Measurements from ENCODE around the gene EPN3.

The EPN3 gene

DNA sequence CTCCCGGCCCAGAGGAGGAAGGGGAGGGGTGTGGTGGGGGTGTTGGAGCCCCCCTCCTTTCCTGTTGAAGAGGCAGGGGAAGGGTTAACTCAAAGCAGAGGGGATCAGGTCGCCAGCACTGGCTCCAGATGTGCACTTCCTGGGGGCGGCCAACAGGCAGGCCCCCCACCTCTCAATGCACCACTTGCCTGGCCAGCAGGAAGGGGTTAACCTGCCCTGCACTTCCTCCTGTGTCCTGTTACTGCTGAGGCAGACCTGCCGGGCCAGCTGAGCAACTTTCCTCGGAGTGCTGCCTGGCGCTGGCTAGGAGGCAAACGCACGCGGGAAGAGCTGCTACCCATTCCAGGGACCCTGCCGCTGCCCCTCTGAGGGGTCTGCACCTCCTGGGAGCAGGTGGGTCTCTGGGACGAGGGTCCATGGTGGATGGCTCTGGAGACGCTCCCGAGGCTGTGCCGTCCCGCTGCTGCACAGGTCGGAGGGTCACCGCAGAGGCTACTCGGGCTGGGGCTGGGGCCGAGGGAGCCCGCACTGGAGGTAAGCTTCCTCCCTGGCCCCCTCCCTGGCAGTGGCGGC, at the start of gene EPN3:
Gene EPN3, plus strand, starts transcription at position 284 of the 573 bp plus-strand sequence. CDS start 3,822 bp downstream, outside the sequence.
- no peak for DNase-seq (ENCODE audit: low read depth)

DNA sequence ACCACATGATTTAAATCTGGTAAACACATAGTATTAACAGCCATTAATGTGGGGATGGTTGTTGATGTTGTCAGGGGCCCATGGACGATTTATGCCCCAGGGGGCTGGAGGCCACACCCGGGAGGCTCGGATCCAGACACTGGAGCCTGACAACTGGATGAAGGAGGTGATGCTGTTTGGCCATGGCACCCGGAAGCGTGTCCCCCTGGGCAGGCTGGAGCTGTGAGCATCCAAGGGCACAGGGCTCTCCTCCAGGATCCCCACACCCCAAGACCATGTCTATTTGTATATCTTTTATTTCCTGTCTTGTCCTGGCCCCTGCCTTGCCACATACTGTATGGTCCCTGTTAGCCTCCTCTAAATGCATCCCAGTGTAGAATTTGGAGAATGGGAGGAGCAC, 49.3 kb upstream of the EPN3 start:
- DNase-seq (ENCODE audit: low read depth): no peak

- DNase-seq (ENCODE audit: low read depth): no peak
These were observed 48.0 kb upstream of the EPN3 start for GRCh38 chr17:50484386-50485155.

GRCh38 chr17:50487213-50488096, 45.1 kb upstream of the EPN3 start:
- no peak for DNase-seq (ENCODE audit: low read depth)

- DNase-seq (ENCODE audit: low read depth): no peak
These were observed 43.7 kb upstream of the EPN3 start for GRCh38 chr17:50488880-50489279.

- DNase-seq (ENCODE audit: low read depth): no peak
These were observed 41.0 kb upstream of the EPN3 start for GRCh38 chr17:50491505-50491904.

- no peak for DNase-seq (ENCODE audit: low read depth)
These were observed 40.3 kb upstream of the EPN3 start for GRCh38 chr17:50492214-50492613.

DNA sequence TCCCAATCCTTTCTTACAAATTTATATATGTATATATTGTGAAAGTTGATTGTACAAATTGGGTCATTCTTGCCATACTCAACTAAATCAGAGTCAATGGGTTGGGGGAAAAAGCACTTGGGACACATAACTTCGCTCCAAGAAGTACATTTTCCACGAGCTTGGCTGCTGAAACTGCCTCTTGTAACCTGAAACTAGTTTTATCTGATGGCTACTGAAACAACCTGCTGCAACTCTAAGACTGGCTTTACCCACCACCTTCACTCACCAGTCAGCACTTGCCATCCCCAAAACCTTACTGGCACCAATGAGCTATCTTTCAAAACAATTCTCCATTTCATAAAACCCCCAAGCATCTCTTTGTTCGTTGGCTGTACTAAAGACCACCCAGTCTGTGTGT, 38.8 kb upstream of the EPN3 start:
- no peak for DNase-seq (ENCODE audit: low read depth)

DNA sequence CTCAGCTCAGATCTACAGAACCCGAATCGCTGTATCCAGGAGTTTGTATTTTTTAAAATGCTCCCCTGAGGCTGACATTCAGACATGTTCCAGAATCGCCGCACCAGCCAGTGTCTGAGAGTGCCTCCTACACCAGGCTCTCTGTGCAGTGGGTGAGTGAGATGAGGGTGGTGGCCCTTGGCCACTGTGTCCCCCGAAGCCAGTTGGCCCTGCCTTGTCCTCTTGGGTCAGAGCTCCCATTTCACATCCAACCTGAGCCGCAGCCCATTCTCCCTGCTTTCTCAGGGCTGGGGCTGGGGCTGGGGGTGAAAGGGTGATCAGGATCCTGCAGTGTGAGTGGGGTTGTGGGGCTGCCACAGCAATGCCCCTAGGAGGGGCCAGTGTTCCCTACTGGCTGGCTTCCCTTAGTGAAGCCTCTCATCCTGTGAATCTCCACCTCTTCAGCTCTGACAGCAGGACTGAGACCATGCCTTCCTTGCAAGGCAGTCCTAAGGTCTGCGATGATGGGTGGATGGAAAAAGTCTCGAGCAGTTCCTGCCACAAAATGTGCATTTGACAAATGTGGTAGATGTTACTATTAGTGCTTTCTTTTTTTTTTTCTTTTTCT, 37.2 kb upstream of the EPN3 start:
- DNase-seq (ENCODE audit: low read depth): no peak

DNA sequence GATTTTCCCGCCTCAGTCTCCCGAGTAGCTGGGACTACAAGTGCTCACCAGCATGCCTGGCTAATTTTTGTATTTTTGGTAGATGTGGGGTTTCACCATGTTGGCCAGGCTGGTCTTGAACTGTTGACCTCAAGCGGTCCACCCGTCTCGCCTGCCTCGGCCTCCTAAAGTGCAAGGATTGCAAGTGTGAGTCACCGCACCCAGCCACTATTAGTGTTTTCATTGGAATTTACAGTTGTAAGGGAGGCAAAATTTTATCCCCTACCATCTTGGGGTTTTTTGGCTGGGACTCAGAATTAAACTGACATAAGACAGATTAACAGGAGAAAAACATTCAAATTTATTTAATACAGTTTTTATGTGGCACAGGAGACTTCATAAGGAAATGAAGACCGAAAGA, 36.6 kb upstream of the EPN3 start:
- no peak for DNase-seq (ENCODE audit: low read depth)

DNA sequence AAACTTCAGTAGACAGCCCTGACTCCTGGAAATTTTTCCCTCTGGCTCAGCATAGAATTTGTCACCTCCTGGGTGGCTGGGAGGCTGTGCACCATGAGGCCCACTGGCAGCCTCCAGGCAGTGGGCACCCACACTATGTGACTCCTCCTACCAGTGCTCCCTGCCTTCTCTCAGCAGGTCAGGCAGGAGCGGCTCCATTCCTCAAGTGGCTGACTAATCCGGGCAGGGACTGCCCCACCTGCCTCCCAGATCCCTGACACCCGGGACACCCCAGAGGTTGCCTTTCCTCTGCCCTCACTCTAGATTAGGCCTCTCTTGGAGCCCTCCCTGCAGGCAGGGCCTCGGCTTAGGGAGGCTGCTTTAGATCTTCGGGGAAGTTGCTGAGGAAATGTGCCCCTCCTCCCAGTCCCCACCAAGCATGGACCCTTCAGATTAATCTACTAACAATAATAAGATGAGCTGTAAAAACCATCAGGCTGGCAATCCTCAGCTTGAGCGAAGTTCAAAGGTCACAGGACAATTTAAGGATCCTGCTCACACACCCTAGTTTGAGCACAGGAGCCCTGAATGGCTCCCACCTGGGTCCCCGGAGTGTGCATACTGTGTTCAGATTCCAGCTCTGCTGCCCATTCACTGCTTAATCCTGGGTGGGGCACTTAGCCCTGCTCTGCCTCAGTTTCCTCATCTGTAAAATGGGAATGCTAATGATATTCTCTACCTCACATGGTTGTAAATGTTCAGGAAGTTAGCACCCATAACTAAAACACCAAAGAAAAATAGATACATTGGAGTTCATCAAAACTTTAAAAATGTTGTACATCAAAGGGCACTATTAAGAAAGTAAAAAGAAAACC, 34.3 kb upstream of the EPN3 start:
- DNase-seq (ENCODE audit: low read depth): no peak

DNA sequence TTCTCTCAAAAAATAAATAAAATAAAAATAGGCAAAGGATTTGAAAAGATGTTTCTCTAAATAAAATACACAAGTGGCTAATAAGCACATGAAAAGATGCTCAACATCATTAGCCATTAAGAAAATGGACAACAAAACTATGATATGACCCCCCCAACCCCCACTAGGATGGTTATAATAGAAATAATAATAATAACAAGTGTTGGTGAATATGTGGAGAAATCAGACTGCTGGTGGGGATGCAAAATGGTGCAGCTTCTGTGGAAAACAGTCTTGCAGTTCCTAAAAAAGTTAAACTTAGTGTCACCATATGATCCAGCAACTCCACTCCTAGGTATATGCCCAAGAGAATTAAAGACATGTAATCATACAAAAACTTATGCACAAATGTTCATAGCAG, 33.3 kb upstream of the EPN3 start:
- no peak for DNase-seq (ENCODE audit: low read depth)

DNA sequence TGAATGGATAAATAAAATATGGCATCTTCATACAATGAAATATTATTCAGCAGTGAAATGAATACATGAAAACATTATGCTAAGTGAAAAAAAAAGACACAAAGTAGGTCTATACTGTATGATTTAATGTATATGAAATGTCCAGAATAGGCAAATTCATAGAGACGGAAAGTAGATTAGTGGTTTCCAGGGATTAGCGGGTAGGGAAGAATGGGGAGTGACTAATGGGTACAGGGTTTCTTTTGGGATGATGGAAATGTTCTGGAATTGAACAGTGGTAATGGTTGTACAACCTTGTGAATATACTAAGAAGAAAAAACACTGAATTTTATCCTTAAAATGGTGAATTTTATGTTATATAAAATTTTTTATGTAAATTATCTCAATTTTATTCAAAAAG, 32.8 kb upstream of the EPN3 start:
- no peak for DNase-seq (ENCODE audit: low read depth)

DNA sequence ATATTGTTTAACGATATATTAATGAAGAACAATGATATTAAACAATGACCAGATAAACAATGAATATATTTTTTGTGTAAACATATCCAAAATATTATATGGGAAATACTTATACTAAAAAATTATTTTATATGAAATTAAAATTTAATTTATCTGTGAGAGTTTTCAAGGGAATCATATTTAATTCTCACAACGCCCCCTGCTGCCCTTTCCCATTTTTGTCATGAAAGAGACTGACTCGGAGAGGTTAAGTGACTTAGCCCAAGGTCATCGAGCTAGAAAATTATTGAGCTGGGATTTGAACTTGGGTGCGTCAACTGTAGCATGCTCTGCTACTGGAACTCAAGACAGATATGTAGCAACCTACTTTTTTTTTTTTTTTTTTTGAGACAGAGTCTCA, 31.5 kb upstream of the EPN3 start:
- DNase-seq (ENCODE audit: low read depth): no peak

GRCh38 chr17:50502301-50502990, 30.1 kb upstream of the EPN3 start:
- DNase-seq (ENCODE audit: low read depth): no peak

- DNase-seq (ENCODE audit: low read depth): no peak
These were observed 26.9 kb upstream of the EPN3 start for GRCh38 chr17:50505591-50506130.

- DNase-seq (ENCODE audit: low read depth): no peak
These were observed 26.2 kb upstream of the EPN3 start for GRCh38 chr17:50506298-50506697.

DNA sequence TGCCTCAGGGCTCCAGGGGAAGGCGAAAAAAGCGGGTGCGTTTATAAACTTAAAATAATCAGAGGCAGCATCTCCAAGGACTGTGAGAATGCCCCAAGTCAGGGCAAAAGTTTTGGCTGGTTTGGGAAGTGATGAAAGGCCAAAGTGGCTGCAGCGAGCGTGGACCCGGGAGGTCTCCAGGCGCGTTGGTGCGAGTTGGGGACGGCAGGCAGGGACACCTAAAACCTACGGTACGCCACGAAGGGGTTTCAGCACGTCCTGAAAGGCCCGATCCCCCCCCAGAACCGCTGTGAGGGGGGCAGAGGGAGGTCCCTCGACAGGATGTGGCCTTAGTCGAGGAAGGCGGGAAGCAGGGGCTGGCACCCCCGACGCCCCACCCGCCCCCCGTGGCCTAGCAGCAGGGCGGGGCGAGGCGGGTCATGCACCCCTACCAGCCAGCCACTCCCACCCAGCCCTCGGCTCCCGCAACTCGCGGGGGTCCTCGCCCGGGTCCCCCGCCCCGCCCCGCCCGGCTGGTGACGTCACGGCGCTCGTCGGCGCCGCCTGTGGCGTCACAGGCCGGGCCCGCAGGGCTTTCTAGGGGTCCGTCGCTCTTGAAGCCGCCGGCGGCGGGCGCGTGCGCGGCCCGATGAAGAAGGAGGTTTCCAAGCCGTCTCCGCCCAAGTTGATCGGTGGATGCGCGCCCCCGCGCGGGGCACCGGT, 24.5 kb upstream of the EPN3 start, which contains the start of gene MYCBPAP:
Gene MYCBPAP, plus strand, starts transcription at position 569 of the 702 bp plus-strand sequence. CDS start 236 bp downstream, outside the sequence.
- peak; percentile 63 for DNase-seq (ENCODE audit: low read depth)

DNA sequence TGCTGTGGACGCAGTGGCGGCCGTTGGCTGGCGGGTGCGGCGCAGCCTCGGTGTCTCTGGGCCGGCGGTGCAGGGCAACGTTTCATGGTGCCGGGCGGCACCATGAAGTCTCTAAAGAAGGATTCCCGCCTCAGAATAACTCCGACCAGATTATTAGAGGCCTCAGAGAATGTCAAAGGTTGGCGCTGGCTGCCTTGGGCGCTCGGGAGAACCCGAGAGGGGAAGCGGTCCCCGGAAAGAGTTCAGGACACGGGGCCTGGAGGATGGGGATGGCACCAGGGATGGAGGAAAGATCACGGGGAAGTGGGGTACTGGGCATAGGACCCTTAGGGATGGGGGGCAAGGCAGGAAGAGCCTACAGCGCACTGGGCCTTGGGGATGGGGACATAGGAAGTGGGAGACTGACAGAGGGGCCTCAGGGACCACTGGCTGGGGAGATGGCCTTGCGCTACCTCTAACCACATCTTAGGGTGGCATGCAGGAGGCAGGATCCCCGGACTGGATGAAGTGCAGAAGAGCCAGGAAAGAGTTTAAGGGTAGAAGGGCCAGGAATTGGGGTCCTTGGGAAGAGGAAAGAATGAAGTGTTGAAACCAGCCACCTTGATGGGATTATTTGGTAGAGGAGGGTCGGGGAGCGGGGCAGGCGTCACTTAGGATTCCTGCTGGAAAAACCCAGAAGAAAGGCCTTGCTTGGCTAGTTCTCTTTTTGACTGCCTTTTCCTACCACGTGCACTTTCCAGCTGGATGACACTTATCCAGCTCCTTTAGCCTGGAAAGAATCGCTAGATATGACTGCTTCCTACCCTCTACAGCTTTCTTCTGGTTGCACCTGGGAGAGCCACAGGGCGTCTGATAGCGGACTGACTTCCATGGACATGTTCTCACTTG, 23.7 kb upstream of the EPN3 start:
- DNase-seq (ENCODE audit: low read depth): no peak

All from stimulated activated CD8-positive, alpha-beta memory T cell treated with anti-CD3 and anti-CD28 coated beads, Interleukin-15, amount 100 ng/mL, for 1 hour (primary cell).